ENCODE results near the gene SYT3.

GRCh38 chr19:50673118-50673517 lies 33.4 kb upstream of the SYT3 start:
- TF ChIP-seq CTCF (conservative IDR thresholded peaks at IDR 0.05; ENCODE audit: low read depth, low read length) (no peak), EZH2 (IDR thresholded peaks at IDR 0.05; ENCODE audit: low read length, unreplicated experiment) (no peak)
